Frontal cortex (tissue), 4 donors: ENCODE measurements around the gene RALY. TPM values are rescaled to one million over a fixed set of nuclear protein-coding genes. Genes with fewer than 3 reads are reported as not detected.

Experiments
- DNase-seq, 2 donors: peaks; one replicate each; pipeline ENCODE4 v3.0.0; 2012; ENCODE audit warnings: low spot score in 2 of 2
- FAIRE-seq: peaks from 2 replicates; lab custom pipeline; 2012; peaks lifted over from hg19 to GRCh38; lab: Jason Lieb, UNC
- total RNA-seq: library from RNA; depleted of rRNA; stranded (reverse); fragments of >200 nt; gene quantifications from one replicate; pipeline ENCODE4 v1.2.3, GENCODE V29; 2014
- donor health status: control.
- donor health status: control.
- donor health status: control.

The RALY gene
- total RNA-seq, 1 donor from 2014 or later = 48.5 TPM

GRCh38 chr20:34045294-34045693 is 51.6 kb downstream of the RALY start:
- FAIRE-seq (no peak), DNase-seq (peak in 1 of 2 donors; percentile 29)

GRCh38 chr20:34045930-34046725 is 52.4 kb downstream of the RALY start:
- DNase-seq (no peak), FAIRE-seq (no peak)

GRCh38 chr20:34047010-34047687 is 53.4 kb downstream of the RALY start:
- no peak for FAIRE-seq
- DNase-seq = no peak

GRCh38 chr20:34047917-34048316 is 54.2 kb downstream of the RALY start:
- no peak for DNase-seq
- FAIRE-seq = no peak

- DNase-seq (no peak), FAIRE-seq (no peak)
These were observed 55.7 kb downstream of the RALY start for GRCh38 chr20:34049389-34049788.

- FAIRE-seq = no peak
- no peak for DNase-seq
These were observed 56.4 kb downstream of the RALY start for GRCh38 chr20:34049897-34050695.

- FAIRE-seq = no peak
- no peak for DNase-seq
These were observed 58.7 kb downstream of the RALY start for GRCh38 chr20:34052414-34052813.

- FAIRE-seq = no peak
- no peak for DNase-seq
These were observed 61.6 kb downstream of the RALY start for GRCh38 chr20:34055290-34055689.

GRCh38 chr20:34058831-34059230 is 65.1 kb downstream of the RALY start:
- DNase-seq (no peak), FAIRE-seq (no peak)

- DNase-seq (no peak), FAIRE-seq (no peak)
These were observed 67.3 kb downstream of the RALY start for GRCh38 chr20:34060970-34061369.

GRCh38 chr20:34061695-34062094 is 68.0 kb downstream of the RALY start:
- DNase-seq (no peak), FAIRE-seq (no peak)

GRCh38 chr20:34062570-34063482 is 69.1 kb downstream of the RALY start:
- DNase-seq (no peak), FAIRE-seq (no peak)

GRCh38 chr20:34064286-34064685 is 70.6 kb downstream of the RALY start:
- no peak for DNase-seq
- no peak for FAIRE-seq

- DNase-seq = no peak
- no peak for FAIRE-seq
These were observed 71.5 kb downstream of the RALY start for GRCh38 chr20:34065260-34065659.

- DNase-seq = no peak
These were observed 72.9 kb downstream of the RALY start for GRCh38 chr20:34066476-34067090.

GRCh38 chr20:34068001-34068400 is 74.3 kb downstream of the RALY start:
- no peak for FAIRE-seq

More at GRCh38 chr20:34066476-34067090, 72.9 kb downstream of the RALY start:
- FAIRE-seq = no peak

GRCh38 chr20:34069341-34070078 is 75.8 kb downstream of the RALY start:
- peak; percentile 33 for FAIRE-seq
- DNase-seq = peak; percentile 65 to 69

More at GRCh38 chr20:34068001-34068400, 74.3 kb downstream of the RALY start:
- DNase-seq = no peak

- FAIRE-seq = no peak
- no peak for DNase-seq
These were observed 76.3 kb downstream of the RALY start for GRCh38 chr20:34070079-34070439.
